K562 (cell line): Measurements from ENCODE around the gene RAB6A. TPM values are rescaled to one million over a fixed set of nuclear protein-coding genes. Genes with fewer than 3 reads are reported as not detected.

Experiments used
- ARID3B ChIP-seq: fragments of 250-450 bp; sonication (Bioruptor Pico); IDR thresholded peaks from 2 replicates; pipeline ENCODE4 v1.4.0; 2020; ENCODE audit warnings: borderline replicate concordance
- HSF4 ChIP-seq: fragments of 250-450 bp; sonication (Bioruptor Pico); IDR thresholded peaks from 2 replicates; pipeline ENCODE4 v2.1.2; 2022; ENCODE audit warnings: mild to moderate bottlenecking, moderate library complexity, borderline replicate concordance
- KLF6 ChIP-seq: fragments of 250-450 bp; sonication (Bioruptor Pico); IDR thresholded peaks from 2 replicates; pipeline ENCODE4 v1.4.0; 2020; ENCODE audit warnings: mild to moderate bottlenecking, moderate library complexity, borderline replicate concordance
- PHF20 ChIP-seq: fragments of 450-650 bp; IDR thresholded peaks from 2 replicates; pipeline ENCODE4 v1.6.1; 2018; ENCODE audit not compliant: partially characterized antibody
- POLR2AphosphoS5 ChIP-seq: IDR thresholded peaks from 2 replicates; pipeline ENCODE4 v1.6.1; 2011; ENCODE audit warnings: mild to moderate bottlenecking, low read depth, low read length, moderate library complexity; ENCODE audit not compliant: control insufficient read depth, insufficient read depth
- POLR3G ChIP-seq: IDR thresholded peaks from 2 replicates; pipeline ENCODE4 v1.6.1; 2011; ENCODE audit not compliant: insufficient read length, insufficient replicate concordance; ENCODE audit errors: extremely low read depth
- RBBP5 ChIP-seq: fragments of 200-600 bp; sonication (generic); IDR thresholded peaks from 2 replicates; pipeline ENCODE4 v1.6.1; 2012; ENCODE audit warnings: borderline replicate concordance, mild to moderate bottlenecking, low read length, control low read depth, inconsistent platforms; ENCODE audit not compliant: insufficient read depth, poor library complexity, severe bottlenecking
- TCF15 ChIP-seq: fragments of 250-450 bp; sonication (Bioruptor Pico); IDR thresholded peaks from 2 replicates; pipeline ENCODE4 v1.8.0; 2022; ENCODE audit warnings: moderate library complexity, mild to moderate bottlenecking, inconsistent platforms
- VEZF1 ChIP-seq: fragments of 200-800 bp; sonication (Bioruptor generic); IDR thresholded peaks from 2 replicates; pipeline ENCODE4 v1.6.1; 2017; ENCODE audit warnings: missing genetic modification characterization, missing compliant biosample characterization
- ZBTB11 ChIP-seq, 3 experiments: fragments of 200-800 bp in 1 of 3; fragments of 250-450 bp in 1 of 3; fragments of 450-650 bp in 1 of 3; sonication (Bioruptor Pico) in 1 of 3; sonication (Bioruptor generic) in 1 of 3; formaldehyde crosslinking in 1 of 3; IDR thresholded peaks; 2 replicates each; pipeline versions ENCODE4 v1.6.1 to v1.8.0; 2016 to 2022; ENCODE audit warnings: mild to moderate bottlenecking in 2 of 3, missing genetic modification characterization in 2 of 3, missing compliant biosample characterization in 1 of 3, moderate library complexity in 1 of 3
- ZNF134 ChIP-seq: fragments of 250-450 bp; sonication (Bioruptor Pico); conservative IDR thresholded peaks from 2 replicates; pipeline ENCODE4 v1.4.0; 2020
- ZNF766 ChIP-seq: fragments of 200-800 bp; sonication (Bioruptor generic); conservative IDR thresholded peaks from 2 replicates; pipeline ENCODE4 v1.6.1; 2016; ENCODE audit warnings: missing genetic modification characterization, missing compliant biosample characterization
- polyA plus RNA-seq, 8 experiments: library from polyadenylated mRNA; depleted of rRNA in 4 of 8; stranded (reverse) in 5 of 8; unstranded in 3 of 8; fragments of >200 nt; fragmentation: Nextera tagmentation in 2 of 8; fragmentation: Illumina TruSeq in 1 of 8; extraction: Ambion mirVana in 2 of 8; extraction: Trizol in 1 of 8; gene quantifications; 2 replicates each; pipeline versions ENCODE4 v1.2.1 to v1.2.3, GENCODE V29; 2011 to 2014; ENCODE audit warnings: inconsistent platforms in 1 of 8, missing spikeins in 1 of 8
- total RNA-seq, 7 experiments: library from RNA; depleted of rRNA in 6 of 7; stranded (reverse); fragments of >200 nt in 6 of 7; fragmentation: Illumina TruSeq in 2 of 7; extraction: Trizol in 2 of 7; gene quantifications; 2 replicates each; pipeline versions ENCODE4 v1.2.1 to v1.2.3, GENCODE V29; 2011 to 2021; ENCODE audit warnings: low replicate concordance in 1 of 7
- TF ChIP-seq, protein P1 (sequence below): fragments of 250-450 bp; sonication (Bioruptor Pico); IDR thresholded peaks from 2 replicates; pipeline ENCODE4 v1.8.0; 2021; ENCODE audit warnings: mild to moderate bottlenecking, moderate library complexity

The RAB6A gene
- total and polyA plus RNA-seq, 9 of the 15 experiments (the other 6 are each of a cell fraction or from before 2014, with no cell fraction given): 14.0 to 95.3 (median 45.4) TPM

DNA sequence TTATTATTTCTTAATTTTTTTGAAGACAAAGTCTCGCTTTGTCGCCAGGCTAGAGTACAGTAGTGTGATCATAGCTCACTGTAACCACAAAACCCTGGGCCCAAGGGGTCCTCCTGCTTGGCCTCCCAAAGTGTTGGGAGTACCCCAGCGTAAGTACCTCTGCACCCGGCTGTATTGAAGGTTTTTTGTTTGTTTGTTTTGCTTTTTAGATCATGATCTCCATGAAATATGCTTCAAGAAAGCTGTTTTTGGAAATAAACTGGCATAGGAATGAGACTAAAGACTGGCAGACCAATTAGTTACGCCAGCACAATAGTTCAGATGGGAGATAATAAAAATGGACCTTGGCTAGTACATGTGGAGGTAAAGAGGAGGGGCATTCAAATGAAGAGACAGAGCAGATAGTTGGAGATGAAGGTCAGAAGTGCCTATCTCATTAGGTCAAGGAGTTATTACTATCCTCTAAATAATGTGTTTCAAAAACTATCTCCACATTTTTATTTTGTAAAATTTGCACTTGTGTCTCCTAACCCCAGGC is 22.7 kb upstream of the RAB6A start (continued):
- no peak for TF ChIP-seq ARID3B (CRISPR knock-in tag)
- TF ChIP-seq KLF6 (CRISPR knock-in tag): peak; percentile 62; the same call in 1 of the 2 replicates
- TF ChIP-seq POLR3G: no peak
- no peak for TF ChIP-seq PHF20
- TF ChIP-seq, protein P1, sequence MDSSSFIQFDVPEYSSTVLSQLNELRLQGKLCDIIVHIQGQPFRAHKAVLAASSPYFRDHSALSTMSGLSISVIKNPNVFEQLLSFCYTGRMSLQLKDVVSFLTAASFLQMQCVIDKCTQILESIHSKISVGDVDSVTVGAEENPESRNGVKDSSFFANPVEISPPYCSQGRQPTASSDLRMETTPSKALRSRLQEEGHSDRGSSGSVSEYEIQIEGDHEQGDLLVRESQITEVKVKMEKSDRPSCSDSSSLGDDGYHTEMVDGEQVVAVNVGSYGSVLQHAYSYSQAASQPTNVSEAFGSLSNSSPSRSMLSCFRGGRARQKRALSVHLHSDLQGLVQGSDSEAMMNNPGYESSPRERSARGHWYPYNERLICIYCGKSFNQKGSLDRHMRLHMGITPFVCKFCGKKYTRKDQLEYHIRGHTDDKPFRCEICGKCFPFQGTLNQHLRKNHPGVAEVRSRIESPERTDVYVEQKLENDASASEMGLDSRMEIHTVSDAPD (CRISPR knock-in tag): peak; percentile 37; the same call in 1 of the 2 replicates
- TF ChIP-seq HSF4: peak; percentile 61; the same call in 1 of the 2 replicates
- TF ChIP-seq POLR2AphosphoS5: no peak
- TF ChIP-seq ZNF134 (CRISPR knock-in tag): no peak
- TF ChIP-seq ZBTB11 (CRISPR knock-in tag; IDR thresholded peaks at IDR 0.05): no peak
- 0 out of 2 replicates have a peak, but pooled peaks have one; percentile 38 for TF ChIP-seq ZNF766 (CRISPR knock-in tag)
- 0 out of 2 replicates have a peak, but pooled peaks have one; percentile 24 for TF ChIP-seq VEZF1 (CRISPR knock-in tag)
- peak; percentile 39; the same call in 1 of the 2 replicates for TF ChIP-seq TCF15 (CRISPR knock-in tag)
- no peak for TF ChIP-seq RBBP5
